Measurements from ENCODE around the gene PYGL. TPM values are rescaled to one million over a fixed set of nuclear protein-coding genes. Genes with fewer than 3 reads are reported as not detected.
"Not testable (repeated sequence)": the region's sequence is repeated elsewhere in the genome, so short reads cannot be mapped to it uniquely, and the experiment has no call there.

Gene PYGL
- total RNA-seq, 4 donors from 2014 or later, result 37.0 to 59.1 (median 51.6) TPM

- TF ChIP-seq POLR2A (IDR thresholded peaks at IDR 0.05) (no peak), CTCF (IDR thresholded peaks at IDR 0.05) (no peak)
- intact Hi-C loops (cut with DNase I; ENCODE audit: low total_unique reads), result no loop called here
- H3K4me3 ChIP-seq (ENCODE audit: low read depth, poor library complexity, severe bottlenecking), result peak overlapping the region; percentile 71
- DNase-seq (ENCODE audit: low spot score in 2 of 2), result peak; percentile 47 to 92
- WGBS, 2 donors, result 11 to 12% methylated on average over 17 to 25 of the region's 26 CpGs
Observed at GRCh38 chr14:50943261-50943942, 881 bp downstream of the PYGL start.

GRCh38 chr14:50941638-50942037 lies 2.6 kb downstream of the PYGL start:
- 92 to 96% methylated on average over 8 of the region's 8 CpGs for WGBS, 2 donors
- DNase-seq (ENCODE audit: low spot score in 2 of 2); H3K4me3 ChIP-seq (ENCODE audit: low read depth, poor library complexity, severe bottlenecking); intact Hi-C loops (cut with DNase I; ENCODE audit: low total_unique reads): not testable (repeated sequence)

GRCh38 chr14:50941151-50941550 lies 3.1 kb downstream of the PYGL start:
- intact Hi-C loops (cut with DNase I; ENCODE audit: low total_unique reads), result no loop called here
- no peak overlapping the region for H3K4me3 ChIP-seq (ENCODE audit: low read depth, poor library complexity, severe bottlenecking)
- no peak for TF ChIP-seq POLR2A (IDR thresholded peaks at IDR 0.05)
- no peak for DNase-seq (ENCODE audit: low spot score in 2 of 2)
- whole genome bisulfite sequencing, 2 donors, result 49 to 62% methylated on average over 6 of the region's 6 CpGs

- DNase-seq (ENCODE audit: low spot score in 2 of 2), result no peak
- intact Hi-C loops (cut with DNase I; ENCODE audit: low total_unique reads), result no loop called here
- no peak for TF ChIP-seq CTCF (IDR thresholded peaks at IDR 0.05)
- no peak for TF ChIP-seq POLR2A (IDR thresholded peaks at IDR 0.05)
- H3K4me3 ChIP-seq (ENCODE audit: low read depth, poor library complexity, severe bottlenecking), result no peak overlapping the region
- 61 to 65% methylated on average over 4 of the region's 4 CpGs for WGBS, 2 donors
Observed at GRCh38 chr14:50937800-50938199, 6.5 kb downstream of the PYGL start.

- H3K4me3 ChIP-seq (ENCODE audit: low read depth, poor library complexity, severe bottlenecking), result no peak overlapping the region
- no peak for TF ChIP-seq CTCF (IDR thresholded peaks at IDR 0.05)
- no peak for TF ChIP-seq POLR2A (IDR thresholded peaks at IDR 0.05)
- 24 to 27% methylated on average over 2 of the region's 2 CpGs for WGBS, 2 donors
- DNase-seq (ENCODE audit: low spot score in 2 of 2), result no peak
- intact Hi-C loops (cut with DNase I; ENCODE audit: low total_unique reads), result no loop called here
Observed at GRCh38 chr14:50937325-50937724, 7.0 kb downstream of the PYGL start.

GRCh38 chr14:50936882-50937281 lies 7.4 kb downstream of the PYGL start:
- no peak for TF ChIP-seq POLR2A (IDR thresholded peaks at IDR 0.05)
- TF ChIP-seq CTCF (IDR thresholded peaks at IDR 0.05), result no peak
- intact Hi-C loops (cut with DNase I; ENCODE audit: low total_unique reads), result no loop called here
- no peak overlapping the region for H3K4me3 ChIP-seq (ENCODE audit: low read depth, poor library complexity, severe bottlenecking)
- 62 to 65% methylated on average over 2 of the region's 2 CpGs for WGBS, 2 donors
- DNase-seq (ENCODE audit: low spot score in 2 of 2), result no peak

GRCh38 chr14:50936016-50936340 lies 8.3 kb downstream of the PYGL start:
- intact Hi-C loops (cut with DNase I; ENCODE audit: low total_unique reads), result no loop called here
- 49 to 66% methylated on average over 2 of the region's 2 CpGs for WGBS, 2 donors
- DNase-seq (ENCODE audit: low spot score in 2 of 2), result no peak
- no peak overlapping the region for H3K4me3 ChIP-seq (ENCODE audit: low read depth, poor library complexity, severe bottlenecking)
- TF ChIP-seq CTCF (IDR thresholded peaks at IDR 0.05) (no peak), POLR2A (IDR thresholded peaks at IDR 0.05) (no peak)
